Measurements from ENCODE around the gene PDE9A.

PDE9A gene

DNA sequence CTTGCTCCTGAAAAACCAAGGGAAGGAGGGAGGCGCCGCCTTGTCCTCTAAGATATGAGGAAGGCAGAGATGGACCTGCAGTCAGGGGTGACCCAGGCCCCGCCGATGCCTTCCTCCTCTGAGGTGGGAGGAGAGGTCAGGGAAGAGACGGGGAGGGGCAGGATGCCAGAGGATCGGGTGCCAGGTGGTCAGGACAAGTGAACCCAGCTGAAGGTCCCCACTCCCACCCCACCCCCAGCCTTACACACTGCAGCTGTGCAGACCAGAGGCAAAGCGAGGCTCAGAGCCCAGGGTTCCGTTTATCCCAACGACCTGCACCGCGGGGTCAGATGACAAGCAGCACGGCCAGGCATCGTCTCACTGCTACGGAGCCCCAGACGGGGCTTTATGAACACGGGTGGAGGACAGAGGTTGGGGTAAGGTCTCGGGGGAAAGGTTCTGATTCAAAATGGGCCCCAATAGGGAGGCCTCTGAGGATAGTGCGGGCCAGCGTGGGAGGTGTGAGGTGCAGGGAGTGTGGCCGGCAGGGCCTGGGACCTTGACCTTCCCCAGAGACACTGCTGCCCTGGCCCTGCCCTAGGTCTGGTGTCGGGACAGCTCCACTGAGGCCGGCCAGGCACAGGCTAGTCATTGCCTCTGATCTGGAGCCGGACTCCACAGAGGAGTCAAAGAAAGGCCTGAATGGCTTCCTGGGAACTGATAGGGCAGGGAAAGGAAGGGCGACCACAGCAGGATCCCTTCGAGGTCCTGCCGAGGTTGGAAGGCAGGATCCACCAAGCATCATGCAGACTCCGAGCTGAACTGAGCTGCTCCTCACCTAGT, 113.5 kb downstream of the PDE9A start:
- no peak overlapping the region for H3K4me2 ChIP-seq (ENCODE audit: low read depth, low read length)
- H3K79me2 ChIP-seq (ENCODE audit: low read length): no peaks in the 10 kb centered on the region
- TF ChIP-seq, protein P1, sequence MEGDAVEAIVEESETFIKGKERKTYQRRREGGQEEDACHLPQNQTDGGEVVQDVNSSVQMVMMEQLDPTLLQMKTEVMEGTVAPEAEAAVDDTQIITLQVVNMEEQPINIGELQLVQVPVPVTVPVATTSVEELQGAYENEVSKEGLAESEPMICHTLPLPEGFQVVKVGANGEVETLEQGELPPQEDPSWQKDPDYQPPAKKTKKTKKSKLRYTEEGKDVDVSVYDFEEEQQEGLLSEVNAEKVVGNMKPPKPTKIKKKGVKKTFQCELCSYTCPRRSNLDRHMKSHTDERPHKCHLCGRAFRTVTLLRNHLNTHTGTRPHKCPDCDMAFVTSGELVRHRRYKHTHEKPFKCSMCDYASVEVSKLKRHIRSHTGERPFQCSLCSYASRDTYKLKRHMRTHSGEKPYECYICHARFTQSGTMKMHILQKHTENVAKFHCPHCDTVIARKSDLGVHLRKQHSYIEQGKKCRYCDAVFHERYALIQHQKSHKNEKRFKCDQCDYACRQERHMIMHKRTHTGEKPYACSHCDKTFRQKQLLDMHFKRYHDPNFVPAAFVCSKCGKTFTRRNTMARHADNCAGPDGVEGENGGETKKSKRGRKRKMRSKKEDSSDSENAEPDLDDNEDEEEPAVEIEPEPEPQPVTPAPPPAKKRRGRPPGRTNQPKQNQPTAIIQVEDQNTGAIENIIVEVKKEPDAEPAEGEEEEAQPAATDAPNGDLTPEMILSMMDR (IDR thresholded peaks at IDR 0.05; ENCODE audit: low read length): no peak
- no peak overlapping the region for H3K9ac ChIP-seq (ENCODE audit: low read length)
- H3K27ac ChIP-seq (ENCODE audit: low read length): no peak overlapping the region
- H4K20me1 ChIP-seq (ENCODE audit: insufficient read depth, low read length): no peaks in the 10 kb centered on the region
- no peaks in the 10 kb centered on the region for H3K4me1 ChIP-seq (ENCODE audit: low read length)
- DNase-seq: no peak
- no peaks in the 10 kb centered on the region for H3K36me3 ChIP-seq (replicated peaks; ENCODE audit: insufficient read depth, low read length)
- no peaks in the 10 kb centered on the region for H3K9me3 ChIP-seq (replicated peaks; ENCODE audit: insufficient read depth, low read length)
- peaks cover 100% of the 10 kb centered on the region for H3K27me3 ChIP-seq (replicated peaks; ENCODE audit: insufficient read depth, low read length)
- no peaks in the 10 kb centered on the region for H3F3A ChIP-seq (ENCODE audit: insufficient read depth, low read length)
- H2AFZ ChIP-seq (ENCODE audit: low read length): no peak overlapping the region
- H3K9me2 ChIP-seq (replicated peaks; ENCODE audit: insufficient read depth, low read length): no peaks in the 10 kb centered on the region
- H3K4me3 ChIP-seq (ENCODE audit: low read length): no peak overlapping the region

DNA sequence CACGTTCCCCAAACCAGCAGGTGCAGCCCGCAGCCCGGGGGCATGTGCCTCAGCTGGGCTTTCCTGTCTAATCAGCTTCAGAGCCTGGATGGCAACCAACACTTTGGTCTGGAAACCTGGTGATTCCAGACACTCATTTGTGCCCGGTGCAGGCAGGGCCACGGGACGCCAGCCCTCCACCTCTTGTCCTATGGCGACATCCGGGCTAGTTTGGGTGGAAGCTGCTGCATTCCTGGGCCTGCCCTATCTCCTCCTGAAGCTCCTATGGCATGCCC, 114.1 kb downstream of the PDE9A start:
- H3K4me2 ChIP-seq (ENCODE audit: low read depth, low read length): no peak overlapping the region
- no peak overlapping the region for H3K27ac ChIP-seq (ENCODE audit: low read length)
- no peak for TF ChIP-seq EZH2 (optimal IDR thresholded peaks at IDR 0.05; ENCODE audit: low read depth, low read length)
- TF ChIP-seq, protein P1 (IDR thresholded peaks at IDR 0.05; ENCODE audit: low read length): no peak
- no peak for TF ChIP-seq EZH2phosphoT487 (IDR thresholded peaks at IDR 0.05; ENCODE audit: low read length)
- no peaks in the 10 kb centered on the region for H4K20me1 ChIP-seq (ENCODE audit: insufficient read depth, low read length)
- no peaks in the 10 kb centered on the region for H3K9me2 ChIP-seq (replicated peaks; ENCODE audit: insufficient read depth, low read length)
- H3K27me3 ChIP-seq (replicated peaks; ENCODE audit: insufficient read depth, low read length): peaks cover 100% of the 10 kb centered on the region
- no peaks in the 10 kb centered on the region for H3F3A ChIP-seq (ENCODE audit: insufficient read depth, low read length)
- DNase-seq: no peak
- no peak overlapping the region for H2AFZ ChIP-seq (ENCODE audit: low read length)
- no peaks in the 10 kb centered on the region for H3K4me1 ChIP-seq (ENCODE audit: low read length)
- H3K9me3 ChIP-seq (replicated peaks; ENCODE audit: insufficient read depth, low read length): no peaks in the 10 kb centered on the region
- H3K79me2 ChIP-seq (ENCODE audit: low read length): no peaks in the 10 kb centered on the region
- H3K9ac ChIP-seq (ENCODE audit: low read length): no peak overlapping the region
- no peaks in the 10 kb centered on the region for H3K36me3 ChIP-seq (replicated peaks; ENCODE audit: insufficient read depth, low read length)
- H3K4me3 ChIP-seq (ENCODE audit: low read length): no peak overlapping the region

DNA sequence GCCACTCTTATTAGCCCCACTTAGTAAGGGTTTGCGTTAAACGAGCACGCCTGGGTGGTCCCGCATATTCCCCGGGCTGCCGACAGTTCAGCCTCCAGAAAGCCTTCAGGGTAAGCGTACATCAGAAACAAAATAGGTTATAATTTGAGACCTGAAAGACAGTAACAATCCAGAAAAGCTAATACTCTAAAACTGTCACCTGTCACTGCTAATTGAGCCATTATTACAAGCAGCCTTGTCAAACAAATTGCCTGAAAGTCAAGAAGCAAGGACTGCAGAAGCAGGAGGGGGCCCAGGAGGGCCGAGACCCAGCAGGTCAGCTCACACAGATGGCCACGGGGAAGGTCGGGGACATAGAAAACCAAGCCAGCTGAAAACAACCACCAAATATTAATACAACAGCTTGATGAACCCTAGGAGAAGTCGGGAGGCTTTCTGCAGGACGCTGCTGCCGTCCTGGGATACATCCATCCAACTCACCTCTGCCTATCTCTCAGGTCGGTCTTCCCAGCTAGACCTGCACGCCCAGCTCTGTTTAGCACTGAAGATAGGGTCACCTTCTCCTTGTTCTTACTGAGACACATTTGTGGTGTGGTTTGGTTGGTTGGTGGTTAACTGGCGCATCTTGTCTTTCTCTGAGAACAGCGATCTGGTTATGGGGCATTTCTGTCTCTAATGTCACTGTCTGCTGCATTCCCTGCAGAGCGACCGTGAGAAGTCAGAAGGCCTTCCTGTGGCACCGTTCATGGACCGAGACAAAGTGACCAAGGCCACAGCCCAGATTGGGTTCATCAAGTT, 115.1 kb downstream of the PDE9A start:
- Histone ChIP-seq H3K79me2 (ENCODE audit: low read length) (no peaks in the 10 kb centered on the region), H2AFZ (ENCODE audit: low read length) (no peak overlapping the region), H3K9me3 (replicated peaks; ENCODE audit: insufficient read depth, low read length) (no peaks in the 10 kb centered on the region), H3K4me2 (ENCODE audit: low read depth, low read length) (no peak overlapping the region), H3K9me2 (replicated peaks; ENCODE audit: insufficient read depth, low read length) (no peaks in the 10 kb centered on the region), H4K20me1 (ENCODE audit: insufficient read depth, low read length) (no peaks in the 10 kb centered on the region), H3K36me3 (replicated peaks; ENCODE audit: insufficient read depth, low read length) (no peaks in the 10 kb centered on the region), H3K4me3 (ENCODE audit: low read length) (no peak overlapping the region), H3K4me1 (ENCODE audit: low read length) (no peaks in the 10 kb centered on the region), H3K9ac (ENCODE audit: low read length) (no peak overlapping the region), H3K27ac (ENCODE audit: low read length) (no peak overlapping the region), H3K27me3 (replicated peaks; ENCODE audit: insufficient read depth, low read length) (peaks cover 99% of the 10 kb centered on the region), H3F3A (ENCODE audit: insufficient read depth, low read length) (no peaks in the 10 kb centered on the region)
- no peak for DNase-seq
- TF ChIP-seq, protein P1 (IDR thresholded peaks at IDR 0.05; ENCODE audit: low read length): no peak
- TF ChIP-seq EZH2 (optimal IDR thresholded peaks at IDR 0.05; ENCODE audit: low read depth, low read length) (peak; percentile 61), EZH2phosphoT487 (IDR thresholded peaks at IDR 0.05; ENCODE audit: low read length) (peak; percentile 54; the same call in 1 of the 2 replicates)
